HUES64 (cell line): ENCODE results near the gene CLECL1.
"Not testable (repeated sequence)": the region's sequence is repeated elsewhere in the genome, so short reads cannot be mapped to it uniquely, and the experiment has no call there.

ENCODE experiments used
- H3K27ac ChIP-seq: 2 replicates; pipeline ENCODE4 v1.7.0; 2013; ENCODE audit warnings: low read depth, low read length, inconsistent platforms
- H3K27me3 ChIP-seq: 2 replicates; pipeline ENCODE4 v1.6.1; 2013; ENCODE audit warnings: mild to moderate bottlenecking, low read length; ENCODE audit not compliant: insufficient read depth
- H3K36me3 ChIP-seq: 2 replicates; pipeline ENCODE4 v1.6.1; 2013; ENCODE audit warnings: mild to moderate bottlenecking, low read length; ENCODE audit not compliant: insufficient read depth
- H3K4me1 ChIP-seq: 2 replicates; pipeline ENCODE4 v1.6.1; 2013; ENCODE audit warnings: mild to moderate bottlenecking, low read length, moderate library complexity; ENCODE audit not compliant: insufficient read depth
- H3K4me3 ChIP-seq: 2 replicates; pipeline ENCODE4 v1.5.1; 2013; ENCODE audit warnings: mild to moderate bottlenecking, low read length, moderate library complexity
- H3K9ac ChIP-seq: 2 replicates; pipeline ENCODE4 v1.6.1; 2013; ENCODE audit warnings: mild to moderate bottlenecking, low read depth, low read length
- H3K9me3 ChIP-seq: 2 replicates; pipeline ENCODE4 v1.6.1; 2013; ENCODE audit warnings: low read depth, low read length; ENCODE audit not compliant: insufficient read depth
- WGBS: fragments of 150-250, 120-280 bp; methylation state at CpG from one replicate; pipeline ENCODE4 v1.1.7; 2013; ENCODE audit warnings: missing lambda C conversion rate; 5-methylcytosine and 5-hydroxymethylcytosine counted together

The CLECL1 gene

GRCh38 chr12:9685915-9686314 lies 47.0 kb downstream of the CLECL1 start:
- Histone ChIP-seq H3K4me1 (no peaks in the 10 kb centered on the region), H3K27me3 (no peaks in the 10 kb centered on the region), H3K9ac (no peak overlapping the region), H3K27ac (no peak overlapping the region), H3K9me3 (no peaks in the 10 kb centered on the region; the same call in 1 of the 2 replicates), H3K36me3 (peaks cover 37% of the 10 kb centered on the region), H3K4me3 (no peak overlapping the region)
- WGBS, result 90% methylated on average over 4 of the region's 4 CpGs

DNA sequence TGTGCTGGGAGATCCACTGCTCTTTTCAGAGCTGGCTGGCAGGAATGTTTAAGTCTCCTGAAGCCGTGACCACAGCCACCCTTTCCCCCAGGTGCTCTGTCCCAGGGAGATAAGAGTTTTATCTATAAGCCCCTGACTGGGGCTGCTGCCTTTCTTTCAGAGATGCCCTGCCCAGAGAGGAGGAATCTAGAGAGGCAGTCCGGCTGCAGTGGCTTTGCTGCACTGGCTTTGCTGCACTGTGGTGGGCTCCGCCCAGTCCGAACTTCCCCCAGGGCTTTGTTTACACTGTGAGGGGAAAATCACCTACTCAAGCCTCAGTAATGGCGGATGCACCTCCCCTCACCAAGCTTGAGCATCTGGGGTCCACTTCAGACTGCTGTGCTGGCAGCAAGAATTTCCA lies 47.5 kb downstream of the CLECL1 start:
- WGBS, result 88% methylated on average over 5 of the region's 5 CpGs
- not testable (repeated sequence) for H3K4me1 ChIP-seq, H3K9me3 ChIP-seq, H3K27me3 ChIP-seq, H3K4me3 ChIP-seq, H3K9ac ChIP-seq, H3K27ac ChIP-seq
- peaks cover 37% of the 10 kb centered on the region for H3K36me3 ChIP-seq

DNA sequence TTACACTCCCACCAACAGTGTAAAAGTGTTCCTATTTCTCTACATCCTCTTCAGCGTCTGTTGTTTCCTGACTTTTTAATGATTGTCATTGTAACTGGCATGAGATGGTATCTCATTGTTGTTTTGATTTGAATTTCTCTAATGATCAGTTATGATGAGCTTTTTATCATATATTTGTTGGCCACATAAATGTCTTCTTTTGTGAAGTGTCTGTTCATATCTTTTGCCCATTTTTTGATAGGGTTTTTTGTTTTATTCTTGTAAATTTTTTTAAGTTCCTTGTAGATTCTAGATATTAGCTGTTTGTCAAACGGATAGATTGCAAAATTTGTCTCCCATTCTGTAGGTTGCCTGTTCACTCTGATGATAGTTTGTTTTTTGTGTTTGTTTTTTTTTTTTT lies 49.9 kb downstream of the CLECL1 start:
- not testable (repeated sequence) for H3K27me3 ChIP-seq, H3K27ac ChIP-seq, H3K9me3 ChIP-seq, H3K4me1 ChIP-seq, H3K9ac ChIP-seq, H3K4me3 ChIP-seq
- WGBS, result 100% methylated on average over 2 of the region's 2 CpGs
- peaks cover 15% of the 10 kb centered on the region for H3K36me3 ChIP-seq

GRCh38 chr12:9682508-9682907 lies 50.4 kb downstream of the CLECL1 start:
- H3K4me1 ChIP-seq, H3K27ac ChIP-seq, H3K9ac ChIP-seq, H3K27me3 ChIP-seq, H3K4me3 ChIP-seq, H3K9me3 ChIP-seq: not testable (repeated sequence)
- H3K36me3 ChIP-seq, result peaks cover 13% of the 10 kb centered on the region; the same call in 1 of the 2 replicates
- 96% methylated on average over 4 of the region's 4 CpGs for WGBS

GRCh38 chr12:9674226-9674590 lies 58.7 kb downstream of the CLECL1 start:
- Histone ChIP-seq H3K27ac (no peak overlapping the region), H3K9ac (no peak overlapping the region), H3K36me3 (no peaks in the 10 kb centered on the region), H3K4me1 (0 out of 2 replicates have a peak, but pooled peaks cover 5% of the 10 kb centered on the region), H3K9me3 (no peaks in the 10 kb centered on the region), H3K4me3 (no peak overlapping the region), H3K27me3 (no peaks in the 10 kb centered on the region)
- WGBS, result 95% methylated on average over 2 of the region's 2 CpGs

DNA sequence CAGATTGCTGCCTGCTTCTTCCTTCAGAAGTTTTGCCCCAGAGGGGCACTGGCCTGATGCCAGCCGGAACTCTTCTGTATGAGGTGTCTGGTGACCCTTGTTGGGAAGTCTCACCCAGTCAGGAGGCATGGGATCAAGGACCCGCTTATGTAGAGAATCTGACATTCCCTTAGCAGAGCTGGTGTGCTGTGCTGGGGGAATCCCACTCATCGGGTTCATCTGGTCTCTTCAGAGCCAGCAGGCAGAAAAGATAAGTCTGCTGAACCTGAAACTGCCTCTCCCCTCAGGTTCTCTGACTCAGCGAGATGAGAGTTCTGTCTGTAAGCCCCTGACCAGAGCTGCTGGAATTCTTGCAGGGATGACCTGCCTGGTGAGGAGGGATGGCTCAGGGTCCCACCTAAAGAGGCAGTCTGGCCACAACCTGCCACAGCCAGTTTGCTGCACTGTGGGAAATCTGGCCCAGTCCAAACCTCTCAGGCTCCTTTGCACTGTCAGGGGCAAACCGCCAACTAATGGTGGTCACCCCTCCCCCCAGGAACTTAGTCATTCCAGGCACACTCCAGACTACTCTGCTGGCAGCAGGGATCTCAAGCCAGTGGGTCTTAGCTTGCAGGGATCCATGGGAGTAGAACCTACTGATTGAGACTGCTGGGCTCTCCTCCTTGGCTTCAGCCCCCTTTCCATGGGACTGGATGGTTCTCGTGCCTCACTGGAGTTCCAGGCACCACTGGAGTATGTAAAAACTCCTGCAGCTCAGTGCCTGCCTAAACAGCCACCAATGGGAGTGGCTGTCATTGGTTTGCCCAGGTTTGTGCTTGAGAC lies 59.3 kb downstream of the CLECL1 start:
- no peak overlapping the region for H3K9ac ChIP-seq
- no peaks in the 10 kb centered on the region for H3K36me3 ChIP-seq
- 0 out of 2 replicates have a peak, but pooled peaks cover 5% of the 10 kb centered on the region for H3K4me1 ChIP-seq
- H3K27ac ChIP-seq, result no peak overlapping the region
- no peaks in the 10 kb centered on the region for H3K9me3 ChIP-seq
- 75% methylated on average over 6 of the region's 6 CpGs for WGBS
- H3K4me3 ChIP-seq, result no peak overlapping the region
- no peaks in the 10 kb centered on the region for H3K27me3 ChIP-seq
